HL-60 (cell line): ENCODE measurements around the gene FANCE.

Experiments used
- DNase-seq, 2 experiments: peaks; one replicate each; pipeline ENCODE4 v3.0.0-alpha.2; 2010 to 2020; ENCODE audit warnings: low read depth in 1 of 2, low spot score in 1 of 2
- H3K27ac ChIP-seq: fragments of 250-450 bp; sonication (Bioruptor Pico); replicated peaks from 2 replicates; pipeline ENCODE4 v1.5.1; 2020; ENCODE audit warnings: mild to moderate bottlenecking, moderate library complexity
- H3K27me3 ChIP-seq: fragments of 250-450 bp; sonication (Bioruptor Pico); 2 replicates; pipeline ENCODE4 v1.5.1; 2021; ENCODE audit warnings: mild to moderate bottlenecking, moderate library complexity; ENCODE audit not compliant: insufficient read depth, poor library complexity, severe bottlenecking
- H3K4me3 ChIP-seq: replicated peaks from 2 replicates; pipeline ENCODE4 v1.5.1; 2011; ENCODE audit warnings: mild to moderate bottlenecking, control low read depth, low read length; ENCODE audit not compliant: insufficient read depth
- CTCF ChIP-seq: IDR thresholded peaks from one replicate; pipeline ENCODE4 v1.5.1; 2011; ENCODE audit warnings: low read length, control low read depth, inconsistent platforms; ENCODE audit not compliant: insufficient read depth
- GABPA ChIP-seq: IDR thresholded peaks from 2 replicates; pipeline ENCODE4 v1.6.1; 2012; ENCODE audit warnings: low read depth
- POLR2AphosphoS5 ChIP-seq: IDR thresholded peaks from 2 replicates; pipeline ENCODE4 v1.6.1; 2012; ENCODE audit warnings: low read depth
- REST ChIP-seq: IDR thresholded peaks from 2 replicates; pipeline ENCODE4 v1.6.1; 2012; ENCODE audit warnings: low read depth; ENCODE audit not compliant: insufficient replicate concordance
- SPI1 ChIP-seq: IDR thresholded peaks from 2 replicates; pipeline ENCODE4 v1.6.1; 2012; ENCODE audit warnings: low read depth, mild to moderate bottlenecking, borderline replicate concordance

FANCE gene

GRCh38 chr6:35477551-35478179 lies 25.5 kb downstream of the FANCE start:
- no peak overlapping the region for H3K4me3 ChIP-seq
- no peak for TF ChIP-seq POLR2AphosphoS5
- TF ChIP-seq GABPA = no peak
- no peak for TF ChIP-seq REST
- TF ChIP-seq CTCF = no peak
- no peak for TF ChIP-seq SPI1
- H3K27me3 ChIP-seq = no peaks in the 10 kb centered on the region
- no peak overlapping the region for H3K27ac ChIP-seq
- DNase-seq = no peak

- Histone ChIP-seq H3K4me3 (no peak overlapping the region), H3K27ac (no peak overlapping the region), H3K27me3 (no peaks in the 10 kb centered on the region)
- no peak for DNase-seq
- TF ChIP-seq CTCF = no peak
- no peak for TF ChIP-seq REST
- TF ChIP-seq POLR2AphosphoS5 = no peak
- TF ChIP-seq SPI1 = no peak
- no peak for TF ChIP-seq GABPA
These were observed 26.1 kb downstream of the FANCE start for GRCh38 chr6:35478259-35478658.

- no peak for DNase-seq
- H3K27me3 ChIP-seq = no peaks in the 10 kb centered on the region
- TF ChIP-seq SPI1 (no peak), REST (no peak), CTCF (no peak), POLR2AphosphoS5 (no peak), GABPA (no peak)
- no peak overlapping the region for H3K27ac ChIP-seq
- no peak overlapping the region for H3K4me3 ChIP-seq
These were observed 28.0 kb downstream of the FANCE start for GRCh38 chr6:35480176-35480575.
